PC-3 (cell line): ENCODE data around the gene GAP43.

Experiments
- EZH2 ChIP-seq: fragments of 300-600 bp; sonication (generic); IDR thresholded peaks from one replicate; pipeline ENCODE4 v1.6.1; 2017; ENCODE audit warnings: antibody characterized with exemption, mild to moderate bottlenecking, low read length; ENCODE audit not compliant: unreplicated experiment
- EZH2phosphoT487 ChIP-seq: fragments of 300-600 bp; sonication (generic); IDR thresholded peaks from 2 replicates; pipeline ENCODE4 v1.6.1; 2018; ENCODE audit warnings: mild to moderate bottlenecking, antibody characterized with exemption, low read length, borderline replicate concordance
- TF ChIP-seq, protein P1 (sequence below): fragments of 300-600 bp; sonication (generic); conservative IDR thresholded peaks from 2 replicates; pipeline ENCODE4 v1.5.1; 2017; ENCODE audit warnings: antibody characterized with exemption, low read depth, mild to moderate bottlenecking, low read length

DNA sequence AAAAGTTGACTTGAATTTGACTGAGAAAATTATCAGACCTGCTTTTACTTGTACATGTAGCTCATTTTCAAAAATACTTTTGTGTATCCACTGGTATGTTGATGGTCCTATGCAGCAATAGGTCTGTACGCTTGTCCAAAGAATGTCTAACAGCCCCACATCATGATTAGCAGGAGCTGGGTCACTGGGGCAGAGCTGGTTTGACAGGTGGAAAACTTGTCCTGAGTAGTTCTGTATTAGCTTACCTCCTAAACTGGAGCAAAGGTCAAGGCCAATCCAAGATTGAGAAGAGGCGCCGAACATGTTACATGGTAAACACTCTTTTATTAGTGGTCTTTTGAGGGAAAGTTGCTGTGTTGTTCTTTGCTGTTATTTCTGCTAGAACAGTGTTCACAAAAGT lies 50.6 kb downstream of the GAP43 start:
- TF ChIP-seq, protein P1, sequence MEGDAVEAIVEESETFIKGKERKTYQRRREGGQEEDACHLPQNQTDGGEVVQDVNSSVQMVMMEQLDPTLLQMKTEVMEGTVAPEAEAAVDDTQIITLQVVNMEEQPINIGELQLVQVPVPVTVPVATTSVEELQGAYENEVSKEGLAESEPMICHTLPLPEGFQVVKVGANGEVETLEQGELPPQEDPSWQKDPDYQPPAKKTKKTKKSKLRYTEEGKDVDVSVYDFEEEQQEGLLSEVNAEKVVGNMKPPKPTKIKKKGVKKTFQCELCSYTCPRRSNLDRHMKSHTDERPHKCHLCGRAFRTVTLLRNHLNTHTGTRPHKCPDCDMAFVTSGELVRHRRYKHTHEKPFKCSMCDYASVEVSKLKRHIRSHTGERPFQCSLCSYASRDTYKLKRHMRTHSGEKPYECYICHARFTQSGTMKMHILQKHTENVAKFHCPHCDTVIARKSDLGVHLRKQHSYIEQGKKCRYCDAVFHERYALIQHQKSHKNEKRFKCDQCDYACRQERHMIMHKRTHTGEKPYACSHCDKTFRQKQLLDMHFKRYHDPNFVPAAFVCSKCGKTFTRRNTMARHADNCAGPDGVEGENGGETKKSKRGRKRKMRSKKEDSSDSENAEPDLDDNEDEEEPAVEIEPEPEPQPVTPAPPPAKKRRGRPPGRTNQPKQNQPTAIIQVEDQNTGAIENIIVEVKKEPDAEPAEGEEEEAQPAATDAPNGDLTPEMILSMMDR = no peak
- TF ChIP-seq EZH2 (no peak), EZH2phosphoT487 (no peak)
